GM21447 (cell line): ENCODE measurements around the gene PCBP3.
"Not testable (repeated sequence)": the region's sequence is repeated elsewhere in the genome, so short reads cannot be mapped to it uniquely, and the experiment has no call there.

Source experiments
- ATAC-seq: cut with Tn5 transposase; IDR thresholded peaks from one replicate; pipeline ENCODE4 v1.9.1; 2021; ENCODE audit not compliant: unreplicated experiment

Gene PCBP3

DNA sequence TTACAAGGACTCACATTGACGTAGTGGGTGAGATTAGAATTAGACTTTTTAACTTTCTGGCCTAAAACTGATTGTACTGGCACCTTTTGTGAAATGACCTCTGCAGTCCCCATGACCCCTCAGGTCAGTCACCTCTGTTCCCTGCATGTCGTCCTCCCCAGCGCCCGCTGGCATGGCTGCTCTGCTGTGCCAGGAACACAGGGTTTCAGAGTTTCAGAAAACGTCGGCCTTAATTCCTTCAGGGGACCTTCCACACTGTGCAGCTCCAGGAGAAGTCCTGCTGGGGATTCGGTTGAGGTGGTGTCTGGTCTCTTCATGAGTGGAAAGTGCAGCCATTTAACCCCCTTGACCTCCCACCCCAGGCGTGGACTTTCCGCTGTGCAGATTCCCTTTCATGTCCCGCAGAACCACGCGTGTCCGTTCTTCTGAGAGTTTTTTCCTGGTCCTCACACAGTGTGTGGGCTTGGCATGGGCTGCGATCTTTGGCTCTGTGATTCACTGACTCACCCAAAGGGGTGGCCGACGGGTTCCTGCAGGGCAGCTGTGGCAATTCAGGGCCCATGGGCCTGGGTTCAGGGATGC is 179.7 kb downstream of the PCBP3 start:
- no peak for ATAC-seq

DNA sequence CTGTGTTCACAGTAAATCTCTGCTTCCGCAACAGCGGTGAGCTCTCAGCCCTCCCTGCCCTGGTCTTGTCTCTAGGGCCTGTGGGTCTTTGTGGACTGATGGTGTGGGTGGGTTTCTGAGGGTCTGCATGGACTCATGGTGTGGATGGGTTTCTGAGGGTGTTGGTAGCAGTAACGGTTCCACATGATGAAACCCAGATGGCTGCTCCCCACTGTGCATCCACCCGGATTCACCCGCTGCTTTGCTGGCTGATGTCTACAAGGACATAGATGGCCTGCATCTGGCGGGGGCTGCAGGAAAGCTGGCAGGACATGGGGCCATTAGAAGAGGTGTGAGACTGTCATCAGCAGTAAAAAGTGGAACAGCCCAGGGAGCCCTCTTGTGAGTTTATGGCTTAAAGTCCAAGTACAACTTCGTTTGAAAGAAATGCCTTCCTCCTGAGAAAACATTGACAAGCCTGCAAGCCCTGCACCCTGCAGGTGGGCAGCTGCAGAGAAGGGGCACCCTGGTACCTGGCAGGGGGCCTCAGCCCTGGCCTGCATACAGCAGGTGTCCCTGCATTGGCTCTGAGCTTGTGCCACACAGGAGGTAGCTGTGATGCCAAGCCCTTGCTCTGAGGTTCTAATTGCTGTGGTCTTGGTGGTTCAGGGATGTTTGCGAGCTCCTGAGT is 181.2 kb downstream of the PCBP3 start:
- ATAC-seq = no peak

DNA sequence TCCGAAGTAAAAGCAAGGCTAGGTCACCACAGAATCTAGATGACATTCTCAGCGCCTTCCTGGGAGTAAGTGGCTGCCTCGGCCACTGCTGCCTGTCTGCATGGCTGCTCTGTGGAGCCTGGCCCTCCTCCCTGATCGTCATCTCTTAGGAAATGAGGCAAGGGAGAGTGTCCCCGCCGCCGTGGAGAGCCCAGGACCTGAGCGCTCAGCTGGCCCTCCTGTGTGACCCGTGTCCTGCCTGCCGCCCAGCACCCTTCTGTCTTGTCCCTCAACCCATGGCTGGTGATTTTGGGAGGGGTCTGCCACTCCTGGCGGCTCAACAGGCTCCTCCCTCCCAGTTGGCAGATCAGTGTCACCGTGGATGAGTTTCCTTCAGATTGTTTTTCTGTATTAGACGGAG is 181.7 kb downstream of the PCBP3 start:
- ATAC-seq = no peak

DNA sequence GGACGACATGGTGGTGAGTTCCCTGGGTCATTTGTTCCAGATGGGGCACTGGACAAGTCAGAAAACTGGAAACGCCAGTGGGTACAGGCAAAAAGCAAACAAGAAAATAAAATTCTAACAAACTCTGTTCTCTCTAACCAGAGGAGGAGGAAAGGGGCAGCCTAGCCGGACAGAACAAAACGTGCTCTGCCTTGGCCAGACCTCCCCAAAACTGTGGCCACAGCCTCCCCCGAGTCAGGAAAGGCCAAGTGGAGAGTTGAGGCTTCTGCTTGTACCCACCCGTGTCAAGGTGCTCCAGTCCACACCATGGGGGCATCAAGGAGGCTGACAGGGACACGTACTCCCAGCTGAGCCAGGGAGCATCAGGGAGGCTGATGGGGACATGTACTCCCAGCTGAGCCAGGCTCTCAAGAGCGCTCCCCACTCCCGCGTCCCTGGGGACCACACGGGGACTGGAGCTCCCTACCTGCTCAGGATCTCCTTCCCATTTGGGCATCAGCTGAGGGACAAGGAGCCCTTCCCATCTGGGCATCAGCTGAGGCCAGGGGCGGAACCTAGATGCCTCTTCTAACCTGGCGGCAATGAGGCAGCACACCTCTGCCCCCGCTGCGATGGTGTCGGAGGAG is 183.3 kb downstream of the PCBP3 start:
- ATAC-seq = no peak

DNA sequence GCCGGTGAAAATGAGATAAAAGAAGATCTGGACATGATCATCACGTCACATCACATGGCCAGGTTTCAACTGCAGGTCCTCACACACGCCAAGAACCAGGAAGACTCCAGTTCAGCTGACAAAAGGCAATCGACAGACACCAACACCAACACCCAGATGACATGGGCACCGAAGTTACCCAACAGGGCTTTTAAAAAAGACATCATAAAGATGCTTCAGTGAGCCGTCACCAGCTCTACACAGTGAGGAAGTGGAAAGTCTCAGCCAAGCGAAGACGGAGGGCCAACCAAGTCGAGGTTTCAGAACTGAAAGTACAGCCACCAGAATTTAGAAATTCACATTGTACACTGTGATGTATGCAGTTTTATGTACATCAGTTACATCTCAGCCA is 183.8 kb downstream of the PCBP3 start:
- ATAC-seq = no peak

DNA sequence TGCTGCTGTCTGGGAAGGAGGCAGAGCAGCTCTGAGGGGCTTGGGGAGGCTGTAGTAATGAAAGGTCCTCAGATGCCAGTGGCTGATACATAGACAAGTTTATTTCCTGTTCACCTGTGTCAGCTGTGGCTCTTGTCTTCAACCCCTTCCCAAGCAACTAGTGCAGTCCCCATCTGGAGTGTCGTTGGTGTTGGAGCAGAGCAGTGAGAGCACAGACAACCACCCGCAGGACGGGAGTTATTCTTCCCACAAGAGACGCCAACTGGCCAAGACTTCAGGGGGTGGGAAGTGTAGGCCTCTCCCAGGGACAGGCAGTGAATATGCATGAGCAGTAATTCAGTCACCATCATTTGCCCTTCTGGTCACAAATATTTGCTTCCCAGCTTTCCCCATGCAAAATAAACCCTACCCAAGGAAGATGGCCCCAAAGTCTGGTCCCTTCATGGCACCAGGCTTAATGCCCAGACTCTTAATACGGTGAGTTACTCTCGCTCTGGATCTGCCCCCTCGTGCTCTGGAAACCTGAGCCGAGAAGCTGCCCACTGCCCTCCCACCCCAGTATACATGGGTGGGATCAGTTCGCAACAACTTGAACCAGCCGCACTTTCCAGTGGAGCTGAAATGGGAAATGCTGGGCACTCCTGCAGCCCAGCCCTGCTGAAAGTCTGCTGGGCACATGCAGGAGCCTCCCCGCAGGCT is 184.5 kb downstream of the PCBP3 start:
- ATAC-seq = no peak

DNA sequence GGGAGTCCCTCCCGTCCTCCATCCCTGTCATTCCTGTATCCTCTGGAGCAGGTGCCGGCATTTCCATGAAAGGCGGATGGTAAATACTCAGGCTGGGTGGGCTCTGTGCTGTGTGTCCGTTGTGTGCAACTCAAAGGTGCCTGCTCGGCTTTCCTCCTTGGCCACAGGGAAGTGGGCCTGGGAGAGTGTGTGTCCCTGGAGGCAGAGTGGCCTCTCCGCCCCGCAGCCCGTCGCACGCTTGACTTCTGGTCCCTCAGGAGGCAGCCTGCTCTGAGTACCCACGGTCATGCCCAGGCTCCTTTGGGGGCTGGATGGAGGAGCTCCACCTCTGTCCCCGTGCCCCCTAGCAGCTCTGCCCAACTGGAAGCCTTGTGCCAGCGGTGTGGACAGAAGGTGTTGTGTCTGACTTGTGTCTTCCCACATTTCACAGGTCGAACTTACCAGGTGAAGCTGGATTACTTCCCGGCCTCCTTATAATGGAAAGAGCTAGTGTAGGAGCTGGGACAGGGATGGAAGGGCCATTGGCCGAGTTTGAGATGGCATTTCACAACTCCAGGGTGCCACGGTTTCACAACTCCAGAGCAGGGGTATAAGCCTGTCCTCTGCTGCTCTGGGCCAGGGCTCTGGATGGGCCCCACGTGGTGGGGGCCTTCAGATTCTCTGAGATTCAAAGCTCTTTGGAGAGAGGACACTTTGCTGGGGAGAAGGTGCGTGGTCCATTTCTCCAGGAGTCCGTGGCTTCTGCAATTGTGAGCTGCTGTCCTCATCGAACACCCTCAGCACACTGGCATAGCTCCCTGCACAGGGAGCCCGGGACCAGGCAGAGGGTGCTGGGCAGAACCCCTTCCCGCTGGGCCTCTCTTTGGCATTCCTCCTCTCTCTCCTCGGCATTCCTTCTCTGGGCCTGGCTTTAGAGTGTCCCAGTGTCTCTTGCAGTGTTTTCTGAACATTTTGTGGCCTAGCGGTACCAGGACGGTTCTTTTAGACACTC is 185.3 kb downstream of the PCBP3 start:
- no peak for ATAC-seq

DNA sequence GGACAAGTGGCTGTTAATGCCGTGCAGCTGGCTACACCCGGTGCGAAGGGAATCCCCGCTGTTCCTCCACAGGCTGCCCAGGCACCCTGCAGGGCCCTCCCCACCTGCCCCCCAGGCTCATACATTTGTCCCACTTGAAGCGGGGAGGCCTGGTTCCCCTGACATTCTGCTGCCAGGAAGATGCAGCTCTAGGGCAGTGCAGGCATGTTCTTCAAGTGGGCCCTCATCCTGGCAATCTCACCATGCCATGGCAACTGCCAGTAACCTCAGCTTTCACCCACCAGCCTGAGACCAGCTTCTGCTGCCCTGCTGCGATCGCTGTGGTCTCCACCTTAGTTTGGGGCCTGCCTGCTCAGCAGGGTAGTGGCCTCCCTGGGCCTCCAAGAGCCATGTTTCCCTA is 186.1 kb downstream of the PCBP3 start:
- no peak for ATAC-seq

DNA sequence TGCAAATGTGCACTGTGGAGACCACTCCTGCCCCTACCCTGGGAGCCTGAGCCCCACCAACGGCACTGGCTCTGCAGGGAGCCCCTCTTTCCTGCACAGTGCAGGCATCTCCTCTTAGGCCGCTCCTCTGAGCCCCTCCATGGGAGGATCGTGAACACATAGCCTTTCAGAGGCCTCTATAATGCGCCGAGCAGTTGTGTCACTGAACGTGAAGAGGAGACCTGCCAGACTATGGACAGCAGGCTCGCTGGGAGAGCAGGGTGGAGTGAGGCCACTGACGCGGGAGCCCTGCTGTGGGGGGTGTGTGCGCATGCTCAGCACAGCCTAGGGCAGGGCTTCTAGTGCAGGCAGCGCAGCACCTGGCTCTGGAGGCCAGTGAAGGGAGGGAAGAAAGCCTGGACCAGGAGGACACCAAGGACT is 186.7 kb downstream of the PCBP3 start:
- ATAC-seq = no peak

DNA sequence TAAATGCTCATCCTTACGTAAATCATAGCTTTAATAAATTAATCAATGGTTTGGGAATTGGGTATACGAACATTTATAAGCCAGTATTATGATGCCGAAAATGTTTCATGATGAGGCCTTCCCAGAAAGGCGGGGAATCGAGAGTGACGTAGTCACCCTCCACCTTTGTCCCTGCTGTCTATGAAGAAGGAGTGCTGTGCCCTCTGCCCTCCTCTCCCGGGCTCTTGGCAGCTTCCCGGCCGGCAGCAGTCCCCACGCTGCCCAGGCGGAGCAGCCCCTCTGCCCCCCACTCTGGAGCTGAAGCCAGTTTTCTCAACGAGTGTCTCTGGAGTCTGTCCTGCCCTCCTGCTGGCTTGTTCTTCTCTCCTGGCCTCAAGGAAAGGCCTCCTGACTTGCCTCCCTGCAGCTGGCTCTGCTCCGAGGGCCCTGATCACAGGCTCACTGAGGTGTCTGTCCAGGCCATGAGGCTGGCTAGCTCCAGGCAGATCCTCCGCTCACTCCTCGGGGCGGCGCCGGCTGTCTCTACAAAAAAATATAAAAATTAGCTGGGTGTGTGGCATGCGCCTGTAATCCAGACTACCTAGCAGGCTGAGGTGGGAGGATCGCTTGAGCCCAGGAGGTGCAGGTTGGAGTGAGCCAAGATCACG is 187.3 kb downstream of the PCBP3 start:
- ATAC-seq = no peak

DNA sequence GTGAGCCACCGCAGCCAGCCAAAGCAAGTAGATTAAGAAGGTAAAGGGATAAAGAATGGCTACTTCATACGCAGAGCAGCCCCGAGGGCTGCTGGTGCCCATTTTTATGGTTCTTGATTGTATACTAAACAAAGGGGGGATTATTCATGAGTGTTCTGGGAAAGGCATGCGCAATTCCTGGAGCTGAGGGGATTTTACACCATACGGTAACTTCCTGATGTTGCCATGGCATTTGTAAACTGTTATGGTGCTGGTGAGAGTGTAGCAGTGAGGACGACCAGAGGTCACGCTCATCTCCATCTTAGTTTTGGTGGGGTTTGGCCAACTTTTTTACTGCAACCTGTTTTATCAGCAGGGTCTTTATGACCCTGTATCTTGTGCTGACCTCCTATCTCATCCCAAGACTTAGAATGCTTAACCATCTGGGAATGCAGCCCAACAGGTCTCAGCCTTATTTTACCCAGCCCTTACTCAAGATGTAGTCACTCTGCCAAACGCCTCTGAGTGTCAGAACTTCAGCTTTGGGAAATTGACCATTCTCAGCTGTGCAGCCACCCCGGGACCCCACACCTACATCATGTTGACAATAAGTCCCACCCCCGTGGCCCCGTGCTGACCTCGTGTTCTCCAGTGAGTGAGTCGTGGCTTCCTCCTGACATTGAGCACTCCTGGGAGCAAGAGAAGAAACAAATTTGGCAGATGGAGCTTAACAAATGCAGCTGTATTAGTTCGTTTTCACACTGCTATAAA is 188.6 kb downstream of the PCBP3 start:
- ATAC-seq = no peak

DNA sequence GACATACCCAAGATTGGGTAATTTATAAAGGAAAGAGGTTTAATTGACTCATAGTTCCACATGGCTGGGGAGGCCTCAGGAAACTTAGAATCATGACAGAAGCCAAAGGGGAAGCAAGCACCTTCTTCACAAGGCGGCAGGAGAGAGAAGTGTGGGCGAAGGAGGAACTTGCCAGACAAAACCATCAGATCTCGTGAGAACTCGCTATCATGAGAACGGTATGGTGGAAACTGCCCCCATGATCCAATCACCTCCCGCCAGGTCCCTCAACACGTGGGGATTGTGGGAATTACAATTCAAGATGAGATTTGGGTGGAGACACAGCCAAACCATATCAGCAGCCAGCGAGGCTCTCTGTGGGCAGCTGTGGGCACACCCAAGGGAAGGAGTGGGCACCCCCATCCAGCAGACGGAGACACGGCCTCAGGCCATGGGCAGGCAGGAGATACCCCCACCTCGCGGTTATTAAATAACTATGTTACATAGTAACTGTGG is 189.3 kb downstream of the PCBP3 start:
- not testable (repeated sequence) for ATAC-seq

DNA sequence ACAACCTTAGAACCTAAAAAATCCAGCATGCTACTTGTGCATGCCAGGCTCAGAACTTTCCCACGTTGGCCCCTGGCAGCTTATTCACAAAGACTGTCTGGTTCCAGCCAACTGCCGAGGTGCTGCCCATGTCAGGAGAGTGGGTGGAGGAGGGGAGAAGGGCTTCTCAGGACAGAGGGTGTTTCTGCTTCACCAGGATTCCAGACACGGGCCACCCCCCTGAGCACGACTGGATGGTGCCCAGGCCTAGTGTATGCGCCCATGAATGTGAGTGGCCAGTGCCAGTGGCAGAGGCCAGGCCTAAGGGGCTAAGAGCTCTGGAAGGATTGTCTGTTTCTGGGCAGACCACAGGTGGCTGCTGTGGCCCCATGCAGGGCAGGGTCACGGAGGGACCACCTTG is 189.9 kb downstream of the PCBP3 start:
- ATAC-seq = no peak

DNA sequence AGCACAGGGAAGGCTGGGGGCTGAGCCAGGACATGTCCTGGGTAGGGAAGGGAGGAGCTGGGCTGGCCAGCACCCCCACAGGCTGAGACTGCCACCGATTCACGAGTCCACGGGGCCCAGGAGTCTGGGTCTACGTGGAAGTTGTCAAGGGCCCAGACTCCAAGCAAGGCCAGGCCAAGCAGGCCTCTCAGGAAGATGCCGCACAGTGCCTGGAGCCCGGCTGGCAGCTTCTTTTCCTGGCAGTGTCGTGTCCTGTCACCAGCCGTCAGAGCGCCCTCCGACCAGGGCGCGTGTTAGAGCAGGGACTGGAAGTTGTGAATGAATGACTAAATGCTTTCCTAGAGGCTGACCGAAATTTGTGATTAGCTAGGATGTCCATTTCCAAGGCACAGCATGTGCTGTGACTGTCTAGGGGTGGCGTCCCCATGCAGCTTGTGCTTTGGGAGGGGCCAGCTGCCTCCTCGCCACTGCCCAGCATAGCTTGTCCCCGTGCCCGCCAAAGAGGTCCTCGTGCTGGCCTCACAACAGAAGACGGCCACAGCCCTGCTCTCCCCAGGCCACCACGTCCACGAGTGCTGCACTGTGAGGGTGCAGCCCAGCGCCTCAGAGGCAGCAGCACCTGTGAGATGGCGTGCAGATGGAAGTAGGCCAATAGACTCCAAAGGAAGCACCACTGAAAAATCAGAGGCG is 190.6 kb downstream of the PCBP3 start:
- ATAC-seq = no peak

DNA sequence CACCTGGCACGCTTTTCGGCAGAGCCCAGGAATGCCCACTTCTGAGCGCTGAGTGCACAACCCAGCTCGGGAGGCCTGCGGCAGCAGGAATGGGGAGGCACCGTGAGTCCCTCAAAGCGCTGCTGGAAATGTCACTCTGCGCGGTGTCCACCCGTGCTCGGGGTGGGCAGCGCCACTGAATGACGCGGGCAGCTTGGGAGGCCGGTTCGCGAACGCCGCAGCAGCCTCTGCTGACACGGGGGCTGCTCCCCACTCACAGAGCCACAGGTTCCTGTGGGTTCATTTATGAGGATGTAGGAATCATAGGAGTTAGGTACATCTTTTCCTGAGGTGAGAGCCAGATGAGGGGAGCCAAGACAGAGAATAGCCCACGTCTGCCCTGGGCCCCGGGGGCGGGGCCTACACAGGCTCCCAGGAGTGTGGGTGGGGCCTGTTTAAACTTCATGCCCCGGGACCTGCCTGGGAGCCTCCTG is 191.3 kb downstream of the PCBP3 start:
- no peak for ATAC-seq

DNA sequence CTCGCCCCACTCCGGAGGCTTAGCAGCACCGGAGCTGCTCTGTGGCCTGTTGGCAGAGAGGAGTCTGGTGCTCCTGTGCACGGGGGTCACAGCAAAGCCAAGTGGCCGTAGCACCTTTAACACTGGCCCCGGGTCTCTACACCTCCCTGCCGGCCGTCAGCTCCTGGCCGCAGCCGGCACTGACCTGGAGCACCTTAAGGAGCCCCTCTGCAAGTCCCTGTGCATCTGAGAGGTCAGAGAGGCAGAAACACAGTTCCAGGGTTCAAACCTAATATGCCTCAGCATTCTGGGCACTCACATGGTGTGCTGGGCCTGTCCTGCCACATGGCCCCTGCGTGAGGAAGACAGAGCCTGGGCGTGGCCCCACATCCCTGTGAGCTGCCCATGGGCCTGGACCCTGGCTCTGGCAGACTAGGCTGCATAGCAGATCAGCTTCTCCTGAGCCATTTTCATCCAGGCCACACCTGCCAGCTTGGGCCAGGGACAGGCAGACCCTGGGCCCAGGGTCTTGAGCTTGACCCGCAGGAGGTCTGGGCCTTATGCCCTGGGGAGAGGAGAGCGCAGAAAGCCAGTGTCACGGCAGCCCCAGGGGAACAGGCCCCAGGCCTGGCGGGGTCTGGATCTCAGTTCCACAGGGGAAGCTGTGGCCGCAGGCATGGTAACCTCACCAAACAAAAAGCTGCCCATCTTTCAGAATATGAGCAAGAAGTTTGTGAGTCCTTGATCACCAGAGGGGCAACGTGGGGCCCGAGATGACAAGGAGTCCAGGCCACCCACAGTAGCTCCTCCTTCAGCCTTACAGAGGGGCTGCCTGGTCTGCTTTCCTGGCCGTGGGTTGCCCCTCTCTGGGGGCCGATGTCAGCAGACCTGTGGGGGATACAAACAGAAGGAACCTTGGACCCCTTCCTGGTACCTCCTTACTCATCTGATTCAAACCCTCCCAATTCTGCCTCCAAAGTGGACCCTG is 192.1 kb downstream of the PCBP3 start:
- no peak for ATAC-seq

DNA sequence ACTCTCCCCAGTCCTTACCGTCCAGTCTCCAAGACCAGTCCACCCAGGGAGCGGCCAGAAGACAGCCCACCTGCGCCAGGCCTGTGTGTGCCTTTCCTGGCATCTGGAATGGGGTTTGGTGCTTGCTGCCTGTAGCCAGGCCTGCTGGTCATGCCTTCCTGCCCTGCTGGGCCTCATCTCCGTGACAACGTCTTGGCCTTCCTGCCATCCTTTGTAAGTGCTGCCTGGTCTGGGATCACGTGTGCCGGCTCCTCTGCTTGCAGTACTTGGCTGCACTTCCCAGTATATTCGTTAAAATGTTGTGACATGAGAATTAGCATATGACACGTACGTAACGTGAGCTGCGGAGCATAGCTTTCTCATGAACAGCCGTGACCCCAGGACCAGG is 192.7 kb downstream of the PCBP3 start:
- ATAC-seq = no peak
